H9 (cell line): ENCODE data around the gene FOXP2. TPM values are rescaled to one million over a fixed set of nuclear protein-coding genes. Genes with fewer than 3 reads are reported as not detected.

Experiments
- DNase-seq: peaks from one replicate; pipeline ENCODE4 v3.0.0-alpha.2; 2017
- H2AFZ ChIP-seq: one replicate; pipeline ENCODE4 v1.6.1; 2013; ENCODE audit warnings: mild to moderate bottlenecking, low read length, control low read depth, moderate library complexity
- H2AK5ac ChIP-seq: 2 replicates; pipeline ENCODE4 v1.6.1; 2013; ENCODE audit warnings: low read length, control low read depth, mixed read lengths; ENCODE audit not compliant: insufficient read length
- H2BK120ac ChIP-seq: one replicate; pipeline ENCODE4 v1.6.1; 2013; ENCODE audit warnings: low read depth, mild to moderate bottlenecking, low read length, control low read depth, inconsistent platforms; ENCODE audit not compliant: poor library complexity, severe bottlenecking
- H2BK12ac ChIP-seq: 2 replicates; pipeline ENCODE4 v1.6.1; 2013; ENCODE audit warnings: low read length, control low read depth, mixed read lengths, low read depth; ENCODE audit not compliant: insufficient read length
- H2BK15ac ChIP-seq: 2 replicates; pipeline ENCODE4 v1.6.1; 2013; ENCODE audit warnings: low read depth, low read length, control low read depth
- H2BK20ac ChIP-seq: one replicate; pipeline ENCODE4 v1.6.1; 2013; ENCODE audit warnings: low read depth, mild to moderate bottlenecking, low read length, control low read depth, inconsistent platforms; ENCODE audit not compliant: poor library complexity, severe bottlenecking
- H2BK5ac ChIP-seq: 2 replicates; pipeline ENCODE4 v1.6.1; 2013; ENCODE audit warnings: low read length, control low read depth, mixed read lengths; ENCODE audit not compliant: insufficient read length
- H3K14ac ChIP-seq: 2 replicates; pipeline ENCODE4 v1.6.1; 2013; ENCODE audit warnings: low read length, control low read depth; ENCODE audit not compliant: insufficient read depth
- H3K18ac ChIP-seq: 2 replicates; pipeline ENCODE4 v1.6.1; 2013; ENCODE audit warnings: low read depth, mild to moderate bottlenecking, mixed read lengths, low read length, control low read depth; ENCODE audit not compliant: insufficient read length
- H3K23ac ChIP-seq: 2 replicates; pipeline ENCODE4 v1.6.1; 2013; ENCODE audit warnings: low read length, control low read depth, mixed read lengths, low read depth; ENCODE audit not compliant: insufficient read length
- H3K23me2 ChIP-seq: 2 replicates; pipeline ENCODE4 v1.6.1; 2013; ENCODE audit warnings: low read depth, mild to moderate bottlenecking, mixed read lengths, low read length, control low read depth; ENCODE audit not compliant: insufficient read length, poor library complexity, severe bottlenecking
- H3K27ac ChIP-seq: 2 replicates; pipeline ENCODE4 v1.5.1; 2013; ENCODE audit warnings: low read length, control low read depth, mixed read lengths, low read depth; ENCODE audit not compliant: insufficient read length
- H3K27me3 ChIP-seq: 2 replicates; pipeline ENCODE4 v1.6.1; 2013; ENCODE audit warnings: low read length, control low read depth, inconsistent platforms; ENCODE audit not compliant: insufficient read depth
- H3K4ac ChIP-seq: 2 replicates; pipeline ENCODE4 v1.6.1; 2013; ENCODE audit warnings: low read depth, mild to moderate bottlenecking, control low read depth, inconsistent platforms, low read length, moderate library complexity
- H3K4me1 ChIP-seq: 2 replicates; pipeline ENCODE4 v1.6.1; 2013; ENCODE audit warnings: low read length, control low read depth, inconsistent platforms; ENCODE audit not compliant: insufficient read depth
- H3K4me2 ChIP-seq: 2 replicates; pipeline ENCODE4 v1.6.1; 2013; ENCODE audit warnings: low read length, control low read depth, mixed read lengths; ENCODE audit not compliant: insufficient read length, insufficient read depth
- H3K56ac ChIP-seq: 2 replicates; pipeline ENCODE4 v1.6.1; 2013; ENCODE audit warnings: low read depth, mild to moderate bottlenecking, mixed read lengths, low read length, control low read depth; ENCODE audit not compliant: insufficient read length
- H3K79me1 ChIP-seq: 2 replicates; pipeline ENCODE4 v1.6.1; 2013; ENCODE audit warnings: low read depth, mild to moderate bottlenecking, moderate library complexity, low read length, control low read depth, inconsistent platforms; ENCODE audit not compliant: insufficient read depth, poor library complexity, severe bottlenecking
- H3K79me2 ChIP-seq: 2 replicates; pipeline ENCODE4 v1.6.1; 2013; ENCODE audit warnings: low read length, control low read depth, inconsistent platforms; ENCODE audit not compliant: insufficient read depth
- H3K9ac ChIP-seq: 2 replicates; pipeline ENCODE4 v1.6.1; 2013; ENCODE audit warnings: low read length, control low read depth, mixed read lengths; ENCODE audit not compliant: insufficient read length; ENCODE audit errors: extremely low read depth
- H3K9me3 ChIP-seq: one replicate; pipeline ENCODE4 v1.6.1; 2013; ENCODE audit warnings: low read depth, low read length, inconsistent platforms; ENCODE audit not compliant: control insufficient read depth
- H3T11ph ChIP-seq: one replicate; pipeline ENCODE4 v1.6.1; 2013; ENCODE audit warnings: mild to moderate bottlenecking, low read length, control low read depth, inconsistent platforms
- H4K20me1 ChIP-seq: one replicate; pipeline ENCODE4 v1.6.1; 2013; ENCODE audit not compliant: control insufficient read depth, insufficient read length, insufficient read depth
- H4K5ac ChIP-seq: 2 replicates; pipeline ENCODE4 v1.6.1; 2013; ENCODE audit warnings: low read depth, mild to moderate bottlenecking, mixed read lengths, low read length, control low read depth; ENCODE audit not compliant: insufficient read length
- H4K8ac ChIP-seq: replicated peaks from 2 replicates; pipeline ENCODE4 v1.6.1; 2013; ENCODE audit warnings: low read length, control low read depth, mixed read lengths, low read depth; ENCODE audit not compliant: insufficient read length
- H4K91ac ChIP-seq: 2 replicates; pipeline ENCODE4 v1.6.1; 2013; ENCODE audit warnings: low read depth, mild to moderate bottlenecking, moderate library complexity, mixed read lengths, low read length, control low read depth; ENCODE audit not compliant: insufficient read length
- H3K27ac Mint-ChIP-seq, 3 experiments: 2 replicates in 2 of 3; 3 replicates in 1 of 3; pipeline ENCODE4 v1.8.0; 2020 to 2021; ENCODE audit warnings: mixed read lengths in 3 of 3, mild to moderate bottlenecking in 1 of 3, moderate library complexity in 1 of 3
- H3K27me3 Mint-ChIP-seq: 2 replicates; pipeline ENCODE4 v1.8.0; 2021; ENCODE audit warnings: low read depth, mild to moderate bottlenecking, moderate library complexity, mixed read lengths
- H3K36me3 Mint-ChIP-seq, 3 experiments: 2 replicates in 2 of 3; 3 replicates in 1 of 3; pipeline ENCODE4 v1.8.0; 2020 to 2021; ENCODE audit warnings: low read depth in 3 of 3, mixed read lengths in 3 of 3; ENCODE audit not compliant: insufficient read depth in 1 of 3
- H3K4me1 Mint-ChIP-seq, 2 experiments: 2 replicates each; pipeline ENCODE4 v1.8.0; 2020; ENCODE audit warnings: mixed read lengths in 2 of 2
- H3K4me3 Mint-ChIP-seq, 2 experiments: 2 replicates in 1 of 2; 3 replicates in 1 of 2; pipeline ENCODE4 v1.8.0; 2020 to 2021; ENCODE audit warnings: mild to moderate bottlenecking in 2 of 2, mixed read lengths in 2 of 2, moderate library complexity in 1 of 2
- H3K9me3 Mint-ChIP-seq, 2 experiments: 2 replicates in 1 of 2; 3 replicates in 1 of 2; pipeline ENCODE4 v1.8.0; 2020; ENCODE audit warnings: mild to moderate bottlenecking in 2 of 2, mixed read lengths in 2 of 2, moderate library complexity in 1 of 2
- CTCF ChIP-seq: fragments of 200-600 bp; sonication (generic); conservative IDR thresholded peaks from 3 replicates; pipeline ENCODE4 v1.8.0; 2021; ENCODE audit warnings: antibody characterized with exemption, mild to moderate bottlenecking
- WGBS: extraction: QIAGEN DNeasy Blood & Tissue Kit; methylation state at CpG from one replicate; pipeline ENCODE4 v1.1.7; 2013; ENCODE audit warnings: missing lambda C conversion rate, low lambda C conversion rate, mixed read lengths; ENCODE audit not compliant: insufficient read length; ENCODE audit errors: extremely low coverage; 5-methylcytosine and 5-hydroxymethylcytosine counted together
- total RNA-seq: library from RNA; stranded (reverse); gene quantifications from 2 replicates; pipeline ENCODE4 v1.2.1, GENCODE V29; 2021

FOXP2 gene
- total RNA-seq, 1 experiment from 2014 or later: not detected

GRCh38 chr7:114653364-114654088, 238.9 kb downstream of the FOXP2 start:
- Histone ChIP-seq H3K56ac (no peak overlapping the region), H4K91ac (no peak overlapping the region), H3K23ac (no peak overlapping the region), H3K4me2 (no peak overlapping the region), H3K18ac (no peak overlapping the region), H3K79me1 (no peaks in the 10 kb centered on the region), H3K4me1 (peaks cover 11% of the 10 kb centered on the region), H3K23me2 (no peaks in the 10 kb centered on the region), H2AK5ac (no peak overlapping the region), H4K5ac (no peak overlapping the region), H4K20me1 (no peaks in the 10 kb centered on the region), H2BK120ac (no peak overlapping the region), H3K79me2 (no peaks in the 10 kb centered on the region), H2BK20ac (no peak overlapping the region), H3K27me3 (no peaks in the 10 kb centered on the region), H3K14ac (no peak overlapping the region), H3T11ph (no peak overlapping the region), H2BK5ac (no peak overlapping the region), H4K8ac (no peak overlapping the region), H3K4ac (no peak overlapping the region), H2BK12ac (no peak overlapping the region), H2AFZ (no peak overlapping the region), H3K27ac (no peak overlapping the region), H2BK15ac (no peak overlapping the region), H3K9ac (no peak overlapping the region), H3K9me3 (no peaks in the 10 kb centered on the region)
- WGBS: no CpG with 5 or more reads among the region's 10 CpGs
- DNase-seq: no peak
- H3K9me3 Mint-ChIP-seq: no peaks in the 10 kb centered on the region
- TF ChIP-seq CTCF: no peak
- H3K4me3 Mint-ChIP-seq: no peak overlapping the region
- peaks cover 24 to 35% of the 10 kb centered on the region in 2 experiments for H3K4me1 Mint-ChIP-seq
- H3K27ac Mint-ChIP-seq: peak overlapping the region in 1 of 3 experiments; percentile 51; a peak in 1 of 7 replicates
- H3K27me3 Mint-ChIP-seq: no peaks in the 10 kb centered on the region
- H3K36me3 Mint-ChIP-seq: no peaks in the 10 kb centered on the region
